Measurements from ENCODE around the gene RGS3. TPM values are rescaled to one million over a fixed set of nuclear protein-coding genes. Genes with fewer than 3 reads are reported as not detected.

RGS3 gene
- total RNA-seq, 1 experiment from 2014 or later = 16.6 TPM

- TF ChIP-seq CREM (CRISPR knock-in tag; IDR thresholded peaks at IDR 0.05) (no peak), OVOL2 (CRISPR knock-in tag; IDR thresholded peaks at IDR 0.05; ENCODE audit: borderline replicate concordance) (no peak), TEAD4 (CRISPR knock-in tag; IDR thresholded peaks at IDR 0.05) (no peak), ARID4B (CRISPR knock-in tag; IDR thresholded peaks at IDR 0.05; ENCODE audit: borderline replicate concordance) (no peak), FOXP4 (CRISPR knock-in tag; IDR thresholded peaks at IDR 0.05) (no peak), KAT7 (CRISPR knock-in tag; IDR thresholded peaks at IDR 0.05; ENCODE audit: borderline replicate concordance) (no peak), SMAD3 (CRISPR knock-in tag; IDR thresholded peaks at IDR 0.05; ENCODE audit: borderline replicate concordance) (no peak), HMGXB4 (CRISPR knock-in tag; IDR thresholded peaks at IDR 0.05) (no peak), ZBTB43 (CRISPR knock-in tag; IDR thresholded peaks at IDR 0.05) (no peak), CDX4 (CRISPR knock-in tag; IDR thresholded peaks at IDR 0.05; ENCODE audit: borderline replicate concordance) (no peak), FOXJ3 (CRISPR knock-in tag; IDR thresholded peaks at IDR 0.05; ENCODE audit: borderline replicate concordance) (no peak)
- TF ChIP-seq, protein P1, sequence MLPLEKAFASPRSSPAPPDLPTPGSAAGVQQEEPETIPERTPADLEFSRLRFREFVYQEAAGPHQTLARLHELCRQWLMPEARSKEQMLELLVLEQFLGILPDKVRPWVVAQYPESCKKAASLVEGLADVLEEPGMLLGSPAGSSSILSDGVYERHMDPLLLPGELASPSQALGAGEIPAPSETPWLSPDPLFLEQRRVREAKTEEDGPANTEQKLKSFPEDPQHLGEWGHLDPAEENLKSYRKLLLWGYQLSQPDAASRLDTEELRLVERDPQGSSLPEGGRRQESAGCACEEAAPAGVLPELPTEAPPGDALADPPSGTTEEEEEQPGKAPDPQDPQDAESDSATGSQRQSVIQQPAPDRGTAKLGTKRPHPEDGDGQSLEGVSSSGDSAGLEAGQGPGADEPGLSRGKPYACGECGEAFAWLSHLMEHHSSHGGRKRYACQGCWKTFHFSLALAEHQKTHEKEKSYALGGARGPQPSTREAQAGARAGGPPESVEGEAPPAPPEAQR (CRISPR knock-in tag; IDR thresholded peaks at IDR 0.05) = no peak
- TF ChIP-seq, protein P2, sequence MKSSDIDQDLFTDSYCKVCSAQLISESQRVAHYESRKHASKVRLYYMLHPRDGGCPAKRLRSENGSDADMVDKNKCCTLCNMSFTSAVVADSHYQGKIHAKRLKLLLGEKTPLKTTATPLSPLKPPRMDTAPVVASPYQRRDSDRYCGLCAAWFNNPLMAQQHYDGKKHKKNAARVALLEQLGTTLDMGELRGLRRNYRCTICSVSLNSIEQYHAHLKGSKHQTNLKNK (CRISPR knock-in tag; IDR thresholded peaks at IDR 0.05) = no peak
- TF ChIP-seq, protein P3, sequence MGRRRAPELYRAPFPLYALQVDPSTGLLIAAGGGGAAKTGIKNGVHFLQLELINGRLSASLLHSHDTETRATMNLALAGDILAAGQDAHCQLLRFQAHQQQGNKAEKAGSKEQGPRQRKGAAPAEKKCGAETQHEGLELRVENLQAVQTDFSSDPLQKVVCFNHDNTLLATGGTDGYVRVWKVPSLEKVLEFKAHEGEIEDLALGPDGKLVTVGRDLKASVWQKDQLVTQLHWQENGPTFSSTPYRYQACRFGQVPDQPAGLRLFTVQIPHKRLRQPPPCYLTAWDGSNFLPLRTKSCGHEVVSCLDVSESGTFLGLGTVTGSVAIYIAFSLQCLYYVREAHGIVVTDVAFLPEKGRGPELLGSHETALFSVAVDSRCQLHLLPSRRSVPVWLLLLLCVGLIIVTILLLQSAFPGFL (CRISPR knock-in tag; IDR thresholded peaks at IDR 0.05; ENCODE audit: borderline replicate concordance) = no peak
These were observed 60.1 kb downstream of the RGS3 start (continued) for GRCh38 chr9:113523421-113524141.
